GM18526 (cell line): ENCODE results near the gene FHIP1B.

Experiments used
- POLR2A ChIP-seq: IDR thresholded peaks from 3 replicates; pipeline ENCODE4 v1.6.1; 2011; ENCODE audit not compliant: insufficient read length; ENCODE audit errors: extremely low read depth

FHIP1B gene

GRCh38 chr11:6234387-6235107 is at the start of gene FHIP1B:
FHIP1B (minus strand) TSS chr11:6234636; CDS start chr11:6224516, 10,120 bp downstream.
- TF ChIP-seq POLR2A: peak; percentile 73

- TF ChIP-seq POLR2A: no peak
These were observed 49.1 kb upstream of the FHIP1B start for GRCh38 chr11:6283453-6284023.

- no peak for TF ChIP-seq POLR2A
These were observed 38.8 kb upstream of the FHIP1B start for GRCh38 chr11:6273188-6273587.

DNA sequence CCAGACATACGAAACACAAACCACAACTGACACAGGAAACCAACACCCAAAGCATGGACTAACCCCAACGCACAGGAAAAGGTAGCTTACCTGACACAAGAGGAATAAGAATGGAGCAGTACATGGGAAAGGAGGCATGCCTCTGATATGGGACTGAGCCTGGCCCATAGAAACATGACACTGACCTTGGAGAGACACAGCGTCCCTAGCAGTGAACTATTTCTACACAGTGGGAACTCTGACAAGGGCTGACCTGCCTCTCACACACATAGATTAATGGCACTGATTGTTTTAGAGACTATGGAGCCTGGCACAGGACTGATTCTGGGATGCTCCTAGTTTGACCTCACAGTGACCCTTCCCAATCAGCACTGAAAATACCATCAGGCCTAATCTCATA is 37.2 kb upstream of the FHIP1B start:
- TF ChIP-seq POLR2A: no peak

DNA sequence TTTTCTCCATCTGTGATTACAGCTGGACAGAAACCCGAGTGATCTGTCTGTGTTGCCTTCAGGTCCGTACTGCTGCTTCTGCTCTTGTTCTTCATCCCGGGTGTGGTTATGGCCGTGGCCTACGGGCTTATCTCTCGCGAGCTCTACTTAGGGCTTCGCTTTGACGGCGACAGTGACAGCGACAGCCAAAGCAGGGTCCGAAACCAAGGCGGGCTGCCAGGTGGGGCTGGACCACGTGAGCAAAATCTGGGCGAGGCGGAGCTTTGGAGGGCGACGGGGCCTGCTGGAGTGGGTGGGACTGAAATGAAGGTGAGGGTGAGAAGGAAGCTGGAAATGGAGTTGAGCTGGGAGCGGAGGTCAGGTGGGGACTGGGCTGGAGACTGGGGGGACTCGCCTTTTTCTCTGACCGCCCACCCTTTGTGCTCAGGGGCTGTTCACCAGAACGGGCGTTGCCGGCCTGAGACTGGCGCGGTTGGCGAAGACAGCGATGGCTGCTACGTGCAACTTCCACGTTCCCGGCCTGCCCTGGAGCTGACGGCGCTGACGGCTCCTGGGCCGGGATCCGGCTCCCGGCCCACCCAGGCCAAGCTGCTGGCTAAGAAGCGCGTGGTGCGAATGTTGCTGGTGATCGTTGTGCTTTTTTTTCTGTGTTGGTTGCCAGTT is 36.3 kb upstream of the FHIP1B start:
- TF ChIP-seq POLR2A: no peak

DNA sequence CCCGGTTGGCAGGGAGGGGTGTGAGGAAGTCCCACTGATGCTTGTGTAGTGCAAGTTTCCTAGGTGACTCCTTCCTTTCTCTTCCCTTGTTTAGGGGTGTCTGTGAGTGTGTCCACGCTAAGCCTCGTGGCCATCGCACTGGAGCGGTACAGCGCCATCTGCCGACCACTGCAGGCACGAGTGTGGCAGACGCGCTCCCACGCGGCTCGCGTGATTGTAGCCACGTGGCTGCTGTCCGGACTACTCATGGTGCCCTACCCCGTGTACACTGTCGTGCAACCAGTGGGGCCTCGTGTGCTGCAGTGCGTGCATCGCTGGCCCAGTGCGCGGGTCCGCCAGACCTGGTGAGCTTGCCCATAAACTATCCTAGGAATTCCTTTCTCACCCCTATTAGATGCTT is 35.6 kb upstream of the FHIP1B start:
- TF ChIP-seq POLR2A: no peak

DNA sequence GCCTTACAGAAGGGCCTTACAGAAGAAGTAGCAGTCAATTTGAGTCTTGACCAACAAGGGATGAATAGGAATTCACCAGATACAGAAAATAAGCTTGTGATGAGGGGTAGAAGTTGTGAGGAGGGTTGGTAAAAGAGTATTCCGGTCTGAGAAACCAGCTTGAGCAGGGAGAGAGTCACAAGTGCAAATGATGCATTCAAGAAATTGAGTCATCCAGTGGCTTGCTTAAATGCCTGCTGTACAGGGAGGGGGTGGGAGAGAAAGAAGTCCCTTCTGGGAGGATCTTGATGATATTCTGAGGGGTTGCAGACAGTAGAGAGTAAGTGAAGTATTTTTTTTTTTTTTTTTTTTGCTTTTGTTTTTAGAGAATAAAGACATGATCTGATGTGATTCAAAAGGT is 34.4 kb upstream of the FHIP1B start:
- no peak for TF ChIP-seq POLR2A

DNA sequence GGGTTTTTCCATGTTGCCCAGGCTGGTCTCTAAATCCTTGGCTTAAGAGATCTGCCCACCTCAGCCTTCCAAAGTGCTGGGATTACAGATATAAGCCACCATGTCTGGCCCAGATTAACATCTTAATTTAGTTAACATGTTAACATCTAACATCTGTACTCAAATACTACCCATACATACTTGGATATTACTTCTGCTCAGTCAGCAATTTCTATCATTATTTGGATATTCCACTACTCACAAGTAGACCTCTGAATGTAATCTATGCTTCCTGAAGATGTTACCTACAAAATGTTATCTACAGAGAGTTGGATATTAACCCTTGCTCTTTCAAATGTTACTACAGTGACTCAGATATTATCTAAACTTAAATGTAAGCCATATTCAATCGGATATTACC is 29.2 kb upstream of the FHIP1B start:
- no peak for TF ChIP-seq POLR2A

- no peak for TF ChIP-seq POLR2A
These were observed 25.8 kb upstream of the FHIP1B start for GRCh38 chr11:6260207-6260726.

GRCh38 chr11:6258571-6259081 is 24.2 kb upstream of the FHIP1B start:
- TF ChIP-seq POLR2A: no peak

- TF ChIP-seq POLR2A: no peak
These were observed 23.7 kb upstream of the FHIP1B start for GRCh38 chr11:6258141-6258540.

- no peak for TF ChIP-seq POLR2A
These were observed 18.8 kb upstream of the FHIP1B start for GRCh38 chr11:6253197-6253596.

DNA sequence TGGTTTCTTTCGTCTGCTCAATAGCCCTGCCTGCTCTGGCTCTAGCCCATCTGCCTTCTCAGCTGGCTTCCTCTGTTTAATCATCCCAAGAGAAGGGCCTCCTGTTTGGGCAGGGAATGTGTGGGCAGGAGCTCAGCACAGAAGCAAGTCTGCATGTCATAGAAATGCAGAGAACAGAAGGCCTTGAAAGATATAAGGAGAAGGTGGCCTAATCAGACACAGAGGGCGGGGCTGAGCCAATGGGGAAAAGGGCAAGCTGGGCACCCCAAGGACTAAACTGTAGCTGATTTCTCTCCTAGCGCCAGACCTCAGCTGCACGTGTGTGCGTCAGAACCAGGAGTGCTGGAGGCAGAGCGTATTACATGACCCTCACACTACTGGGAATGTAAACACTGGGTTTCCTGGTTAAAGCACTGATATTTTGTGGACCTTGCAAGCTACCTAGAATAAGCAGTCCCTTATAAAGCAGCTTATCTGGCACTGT is 17.6 kb upstream of the FHIP1B start:
- TF ChIP-seq POLR2A: no peak

DNA sequence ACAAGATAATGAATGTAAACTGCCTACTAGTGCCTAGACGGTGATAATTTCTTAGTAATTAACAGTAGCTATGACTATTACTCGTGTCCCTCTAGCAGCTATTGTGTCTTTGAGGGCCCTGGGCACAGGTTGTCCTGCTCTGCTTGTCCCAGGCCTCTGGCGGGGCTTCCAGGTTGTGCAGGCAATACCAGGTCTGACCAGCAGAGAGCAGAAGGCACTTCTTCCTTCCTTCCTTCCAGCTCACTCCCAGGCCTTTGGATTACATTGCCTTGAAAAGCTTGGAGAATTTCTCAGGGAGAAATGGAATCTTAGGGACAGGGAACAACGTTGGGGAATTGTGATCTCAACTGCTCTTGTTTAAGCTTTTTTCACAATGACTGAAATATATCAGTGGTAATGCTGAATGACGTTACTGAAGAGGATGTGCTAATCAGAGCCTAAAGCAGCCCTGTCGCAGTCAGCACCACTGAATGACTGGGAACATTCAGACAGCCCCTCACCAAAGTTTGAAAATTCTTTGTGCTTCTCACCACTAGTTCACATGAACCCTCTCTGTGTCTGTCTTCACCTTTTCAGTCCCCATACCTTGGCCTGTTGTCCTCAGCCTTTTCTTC is 16.8 kb upstream of the FHIP1B start:
- no peak for TF ChIP-seq POLR2A

DNA sequence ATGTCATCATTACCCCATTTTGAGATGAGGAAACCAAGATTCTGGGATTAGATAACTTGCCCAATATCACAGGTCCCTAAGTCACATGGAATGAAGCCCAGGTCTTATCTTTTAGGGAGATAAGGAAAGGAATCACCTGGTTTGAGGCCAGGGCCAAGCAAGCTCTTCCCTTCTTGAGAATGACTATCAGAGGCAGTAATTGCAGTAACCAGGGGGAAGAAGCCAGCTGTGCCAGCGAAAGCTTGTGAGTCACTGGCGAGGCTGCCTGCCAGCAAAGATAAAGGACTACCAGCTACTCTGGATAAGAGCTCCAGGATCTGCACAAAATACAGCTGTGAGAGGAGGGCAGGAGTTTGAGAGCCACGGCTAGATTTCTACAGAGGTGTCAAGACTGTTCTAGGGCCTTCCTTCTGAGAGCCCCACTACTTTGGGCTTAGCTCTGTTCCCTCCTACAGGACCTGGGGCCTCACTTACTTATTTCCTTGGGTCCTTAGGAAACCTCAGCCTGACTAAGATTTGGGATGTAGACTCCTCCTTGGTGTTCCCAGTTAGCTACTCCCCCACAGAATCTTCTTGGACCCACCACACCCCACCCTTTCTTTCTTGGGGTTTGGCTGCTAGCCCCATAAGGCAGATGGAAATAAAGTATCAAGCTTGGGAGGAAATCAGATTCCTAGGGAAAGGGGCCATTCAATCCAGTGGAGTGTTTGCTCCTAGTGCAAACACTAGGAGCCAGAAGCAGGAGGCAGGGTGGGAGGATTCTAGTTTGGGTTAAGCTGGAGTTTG is 15.5 kb upstream of the FHIP1B start:
- TF ChIP-seq POLR2A: no peak
